ENCODE data around the gene FBXL3.

The FBXL3 gene

GRCh38 chr13:77031656-77032243 is 4.8 kb upstream of the FBXL3 start:
- no peak overlapping the region for H3K4me3 ChIP-seq (ENCODE audit: control insufficient read depth, low read depth, low read length)
- no peak for TF ChIP-seq CTCF (IDR thresholded peaks at IDR 0.05; ENCODE audit: control insufficient read depth, insufficient read depth, low read depth, low read length, missing control alignments)
- no peak for DNase-seq (ENCODE audit: low read depth)

GRCh38 chr13:77029436-77029835 is 2.5 kb upstream of the FBXL3 start:
- no peak overlapping the region for H3K4me3 ChIP-seq (ENCODE audit: control insufficient read depth, low read depth, low read length)
- no peak for TF ChIP-seq CTCF (IDR thresholded peaks at IDR 0.05; ENCODE audit: control insufficient read depth, insufficient read depth, low read depth, low read length, missing control alignments)
- no peak for DNase-seq (ENCODE audit: low read depth)

- DNase-seq (ENCODE audit: low read depth), result no peak
- TF ChIP-seq CTCF (IDR thresholded peaks at IDR 0.05; ENCODE audit: control insufficient read depth, insufficient read depth, low read depth, low read length, missing control alignments), result no peak
- peak overlapping the region; percentile 26 for H3K4me3 ChIP-seq (ENCODE audit: control insufficient read depth, low read depth, low read length)
Observed at GRCh38 chr13:77028202-77028601, 1.2 kb upstream of the FBXL3 start.

- no peak for TF ChIP-seq CTCF (IDR thresholded peaks at IDR 0.05; ENCODE audit: control insufficient read depth, insufficient read depth, low read depth, low read length, missing control alignments)
- DNase-seq (ENCODE audit: low read depth), result no peak
- H3K4me3 ChIP-seq (ENCODE audit: control insufficient read depth, low read depth, low read length), result peak overlapping the region; percentile 81
Observed at GRCh38 chr13:77026255-77026860, 601 bp downstream of the FBXL3 start.

- TF ChIP-seq CTCF (IDR thresholded peaks at IDR 0.05; ENCODE audit: control insufficient read depth, insufficient read depth, low read depth, low read length, missing control alignments), result no peak
- no peak for DNase-seq (ENCODE audit: low read depth)
- no peak overlapping the region for H3K4me3 ChIP-seq (ENCODE audit: control insufficient read depth, low read depth, low read length)
Observed at GRCh38 chr13:77022341-77022740, 4.6 kb downstream of the FBXL3 start.

- TF ChIP-seq CTCF (IDR thresholded peaks at IDR 0.05; ENCODE audit: control insufficient read depth, insufficient read depth, low read depth, low read length, missing control alignments), result no peak
- no peak for DNase-seq (ENCODE audit: low read depth)
Observed at GRCh38 chr13:77019756-77020155, 7.2 kb downstream of the FBXL3 start.

More at GRCh38 chr13:77019756-77020155, 7.2 kb downstream of the FBXL3 start:
- no peak overlapping the region for H3K4me3 ChIP-seq (ENCODE audit: control insufficient read depth, low read depth, low read length)

Measured in AG09309 (cell line).